Panc1 (cell line): ENCODE data around the gene CKM. TPM values are rescaled to one million over a fixed set of nuclear protein-coding genes. Genes with fewer than 3 reads are reported as not detected.

ENCODE experiments used
- ATAC-seq: fragments of 200-7000 bp; cut with Tn5 transposase; 2 replicates; pipeline ENCODE4 v1.9.1; 2020; ENCODE audit warnings: mild to moderate bottlenecking, moderate library complexity
- BruUV-seq: library from RNA; stranded (reverse); fragments of 400-500 nt; replicated peaks from 2 replicates; lab custom pipeline; 2021; lab: Mats Ljungman, UMichigan
- CTCF ChIA-PET: fragments of 300-600 bp; sonication (Branson Sonifier 250); formaldehyde crosslinking; loops from one replicate; lab custom pipeline; 2022; ENCODE audit warnings: antibody characterized with exemption; lab: Charles Lee
- POLR2A ChIA-PET: fragments of 300-600 bp; sonication (Branson Sonifier 250); formaldehyde crosslinking; loops from one replicate; lab custom pipeline; 2022; ENCODE audit warnings: antibody characterized with exemption; lab: Charles Lee
- DNase-seq: peaks from one replicate; pipeline ENCODE4 v3.0.0-alpha.2; 2010; ENCODE audit warnings: low read depth, low spot score
- H3K27ac ChIP-seq: 2 replicates; pipeline ENCODE4 v1.5.1; 2011; ENCODE audit warnings: mild to moderate bottlenecking, low read length, inconsistent platforms
- H3K27me3 ChIP-seq: fragments of 200-500 bp; sonication (Bioruptor generic); 2 replicates; pipeline ENCODE4 v1.6.0; 2014; ENCODE audit warnings: low read length, inconsistent platforms; ENCODE audit not compliant: control insufficient read depth, insufficient read depth
- H3K36me3 ChIP-seq: fragments of 200-500 bp; sonication (Bioruptor generic); 2 replicates; pipeline ENCODE4 v1.5.1; 2014; ENCODE audit warnings: inconsistent platforms, mild to moderate bottlenecking, low read length, moderate library complexity; ENCODE audit not compliant: control insufficient read depth, insufficient read depth
- H3K4me1 ChIP-seq: 2 replicates; pipeline ENCODE4 v1.5.1; 2011; ENCODE audit warnings: inconsistent platforms, mild to moderate bottlenecking, low read length, moderate library complexity; ENCODE audit not compliant: control insufficient read depth, insufficient read depth
- H3K4me3 ChIP-seq, 2 experiments: 2 replicates each; pipeline ENCODE4 v1.5.1; 2011 to 2012; ENCODE audit warnings: low read depth in 2 of 2, low read length in 2 of 2, mild to moderate bottlenecking in 2 of 2, inconsistent platforms in 1 of 2, moderate library complexity in 1 of 2
- H3K9me3 ChIP-seq: fragments of 200-500 bp; sonication (Bioruptor generic); 2 replicates; pipeline ENCODE4 v1.5.1; 2014; ENCODE audit warnings: low read depth, mild to moderate bottlenecking, inconsistent platforms, low read length, moderate library complexity; ENCODE audit not compliant: control insufficient read depth, insufficient read depth
- CTCF ChIP-seq: fragments of 450-650 bp; IDR thresholded peaks from 2 replicates; pipeline ENCODE4 v1.5.1; 2017; ENCODE audit warnings: mild to moderate bottlenecking
- POLR2AphosphoS5 ChIP-seq: IDR thresholded peaks from 2 replicates; pipeline ENCODE4 v1.6.1; 2012; ENCODE audit warnings: mild to moderate bottlenecking, low read depth, low read length, moderate library complexity
- SIN3A ChIP-seq: IDR thresholded peaks from 2 replicates; pipeline ENCODE4 v1.6.1; 2012; ENCODE audit warnings: low read depth, mild to moderate bottlenecking, low read length, moderate library complexity, borderline replicate concordance; ENCODE audit not compliant: insufficient read depth
- TCF7L2 ChIP-seq: IDR thresholded peaks from 2 replicates; pipeline ENCODE4 v1.6.1; 2011; ENCODE audit warnings: mild to moderate bottlenecking, low read depth, low read length, inconsistent platforms
- in situ Hi-C: cut with HindIII; loops from 2 replicates; pipeline ENCODE4 v1.10.0; 2016; ENCODE audit warnings: low sequenced_read_pairs, low pct_unique_long_range_greater_than_20kb
- intact Hi-C: fragments of 100-400 bp; cut with micrococcal nuclease; formaldehyde crosslinking; loops from one replicate; pipeline ENCODE4 v1.10.0; 2022; ENCODE audit not compliant: unreplicated experiment
- total RNA-seq: library from RNA; stranded (reverse); gene quantifications from one replicate; pipeline ENCODE4 v1.2.1, GENCODE V29; 2021; ENCODE audit not compliant: unreplicated experiment
- TF ChIP-seq, protein P1 (sequence below), 2 experiments: IDR thresholded peaks; 2 replicates each; pipeline ENCODE4 v1.6.1; 2011 to 2012; ENCODE audit warnings: low read depth in 2 of 2, control low read depth in 1 of 2, low read length in 1 of 2, mild to moderate bottlenecking in 1 of 2, moderate library complexity in 1 of 2; ENCODE audit not compliant: insufficient read depth in 1 of 2

CKM gene
- total RNA-seq, 1 experiment from 2014 or later: not detected

DNA sequence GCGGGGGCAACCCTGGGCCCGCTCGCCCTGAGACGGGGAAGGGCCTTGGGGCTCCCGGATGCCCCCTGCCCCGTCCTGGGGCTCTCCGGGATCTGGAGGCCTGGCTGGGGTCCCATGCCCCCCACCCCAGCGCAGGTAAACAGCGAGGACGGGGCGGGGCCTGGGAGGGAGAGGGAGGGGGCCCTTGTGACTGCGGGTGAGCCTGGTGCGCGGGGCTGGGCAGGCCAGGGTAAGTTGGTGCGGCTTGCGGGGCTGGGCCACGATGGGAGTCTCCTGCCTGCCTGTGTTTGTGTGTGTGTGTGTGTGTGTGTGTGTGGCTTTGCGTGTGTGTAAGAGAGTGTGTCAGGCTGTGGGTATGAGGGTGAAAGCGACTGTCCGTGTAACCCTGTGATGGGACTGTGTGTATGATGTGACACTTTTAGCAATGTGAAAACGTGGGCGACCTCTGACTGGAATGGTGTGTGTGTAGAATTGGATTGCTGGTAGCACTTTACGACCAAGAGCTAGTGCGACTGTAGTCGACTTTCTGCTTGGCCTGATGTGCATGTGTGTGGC, 18.3 kb upstream of the CKM start:
- no peak for ATAC-seq
- intact Hi-C loops (no loop called here), in situ Hi-C loops (no loop called here)
- Histone ChIP-seq H3K36me3 (peaks cover 2% of the 10 kb centered on the region; the same call in 1 of the 2 replicates), H3K27me3 (no peaks in the 10 kb centered on the region), H3K9me3 (no peaks in the 10 kb centered on the region), H3K4me3 (peak overlapping the region; percentile 37 to 41; a peak in 3 of 4 replicates), H3K27ac (no peak overlapping the region), H3K4me1 (no peaks in the 10 kb centered on the region)
- ChIA-PET CTCF (no interaction called here), POLR2A (interaction anchor here (0.7 kb wide), 1 partner anchor 89 kb away, joined by 6 read pairs; no protein-coding TSS in a partner anchor)
- no peak for DNase-seq
- no peak for TF ChIP-seq TCF7L2
- TF ChIP-seq SIN3A: no peak
- TF ChIP-seq, protein P1, sequence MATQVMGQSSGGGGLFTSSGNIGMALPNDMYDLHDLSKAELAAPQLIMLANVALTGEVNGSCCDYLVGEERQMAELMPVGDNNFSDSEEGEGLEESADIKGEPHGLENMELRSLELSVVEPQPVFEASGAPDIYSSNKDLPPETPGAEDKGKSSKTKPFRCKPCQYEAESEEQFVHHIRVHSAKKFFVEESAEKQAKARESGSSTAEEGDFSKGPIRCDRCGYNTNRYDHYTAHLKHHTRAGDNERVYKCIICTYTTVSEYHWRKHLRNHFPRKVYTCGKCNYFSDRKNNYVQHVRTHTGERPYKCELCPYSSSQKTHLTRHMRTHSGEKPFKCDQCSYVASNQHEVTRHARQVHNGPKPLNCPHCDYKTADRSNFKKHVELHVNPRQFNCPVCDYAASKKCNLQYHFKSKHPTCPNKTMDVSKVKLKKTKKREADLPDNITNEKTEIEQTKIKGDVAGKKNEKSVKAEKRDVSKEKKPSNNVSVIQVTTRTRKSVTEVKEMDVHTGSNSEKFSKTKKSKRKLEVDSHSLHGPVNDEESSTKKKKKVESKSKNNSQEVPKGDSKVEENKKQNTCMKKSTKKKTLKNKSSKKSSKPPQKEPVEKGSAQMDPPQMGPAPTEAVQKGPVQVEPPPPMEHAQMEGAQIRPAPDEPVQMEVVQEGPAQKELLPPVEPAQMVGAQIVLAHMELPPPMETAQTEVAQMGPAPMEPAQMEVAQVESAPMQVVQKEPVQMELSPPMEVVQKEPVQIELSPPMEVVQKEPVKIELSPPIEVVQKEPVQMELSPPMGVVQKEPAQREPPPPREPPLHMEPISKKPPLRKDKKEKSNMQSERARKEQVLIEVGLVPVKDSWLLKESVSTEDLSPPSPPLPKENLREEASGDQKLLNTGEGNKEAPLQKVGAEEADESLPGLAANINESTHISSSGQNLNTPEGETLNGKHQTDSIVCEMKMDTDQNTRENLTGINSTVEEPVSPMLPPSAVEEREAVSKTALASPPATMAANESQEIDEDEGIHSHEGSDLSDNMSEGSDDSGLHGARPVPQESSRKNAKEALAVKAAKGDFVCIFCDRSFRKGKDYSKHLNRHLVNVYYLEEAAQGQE (IDR thresholded peaks at IDR 0.05; ENCODE audit: insufficient read depth in 1 of 2, low read depth in 2 of 2, low read length in 1 of 2): no peak
- no peak for TF ChIP-seq POLR2AphosphoS5
- no peak for TF ChIP-seq CTCF
- BruUV-seq: no TSS peak

DNA sequence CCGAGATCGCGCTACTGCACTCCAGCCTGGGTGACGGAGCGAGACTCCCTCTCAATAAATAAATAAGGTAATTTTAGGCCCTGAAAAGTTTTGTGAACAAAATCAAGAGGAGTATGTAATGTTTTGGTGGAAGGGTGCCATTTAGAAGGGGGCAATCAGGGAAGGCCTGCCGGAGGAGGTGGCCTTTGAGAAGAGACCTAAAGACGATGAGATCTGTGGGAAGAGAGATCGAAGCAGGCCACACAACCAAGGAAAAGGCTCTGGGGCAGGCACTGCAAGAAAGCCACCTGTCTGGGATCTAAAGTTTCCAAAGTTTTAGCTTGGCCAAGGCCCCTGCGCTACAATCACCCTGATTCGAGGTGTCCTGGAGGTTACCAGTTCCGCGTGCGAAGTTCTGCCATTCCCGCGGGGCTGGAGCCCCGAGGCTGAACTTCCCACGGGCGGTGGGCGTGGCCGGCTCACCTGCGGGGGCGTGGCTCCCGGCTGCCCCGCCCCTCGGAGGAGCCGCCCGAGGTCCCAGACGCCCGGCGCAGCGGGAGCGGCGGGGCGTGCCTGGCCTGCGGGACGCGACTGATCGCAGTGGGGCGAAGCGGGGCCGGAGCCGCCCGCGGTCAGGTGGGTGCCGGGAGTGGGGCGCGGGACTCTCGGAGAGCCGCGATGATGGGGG, 17.7 kb upstream of the CKM start, which contains the start of gene KLC3:
TSS of gene KLC3 (plus strand) at position 519 of the 667 bp plus-strand sequence. CDS start 4,792 bp downstream, outside the sequence.
- POLR2A ChIA-PET: no interaction called here
- H3K36me3 ChIP-seq: peaks cover 2% of the 10 kb centered on the region; the same call in 1 of the 2 replicates
- in situ Hi-C loops (no loop called here), intact Hi-C loops (no loop called here)
- no TSS peak for BruUV-seq
- peak; percentile 36; the same call in 1 of the 2 replicates for ATAC-seq
- CTCF ChIA-PET: no interaction called here
- H3K4me1 ChIP-seq: no peaks in the 10 kb centered on the region
- no peaks in the 10 kb centered on the region for H3K27me3 ChIP-seq
- no peaks in the 10 kb centered on the region for H3K9me3 ChIP-seq
- H3K4me3 ChIP-seq: peak within 1 kb of the TSS; percentile 37 to 41
- DNase-seq: no peak
- TF ChIP-seq SIN3A (no peak), CTCF (no peak), POLR2AphosphoS5 (no peak), TCF7L2 (no peak)
- TF ChIP-seq, protein P1 (IDR thresholded peaks at IDR 0.05; ENCODE audit: insufficient read depth in 1 of 2, low read depth in 2 of 2, low read length in 1 of 2): no peak
- no peak within 1 kb of the TSS for H3K27ac ChIP-seq
